ENCODE results near the gene TNFSF18.

The TNFSF18 gene

DNA sequence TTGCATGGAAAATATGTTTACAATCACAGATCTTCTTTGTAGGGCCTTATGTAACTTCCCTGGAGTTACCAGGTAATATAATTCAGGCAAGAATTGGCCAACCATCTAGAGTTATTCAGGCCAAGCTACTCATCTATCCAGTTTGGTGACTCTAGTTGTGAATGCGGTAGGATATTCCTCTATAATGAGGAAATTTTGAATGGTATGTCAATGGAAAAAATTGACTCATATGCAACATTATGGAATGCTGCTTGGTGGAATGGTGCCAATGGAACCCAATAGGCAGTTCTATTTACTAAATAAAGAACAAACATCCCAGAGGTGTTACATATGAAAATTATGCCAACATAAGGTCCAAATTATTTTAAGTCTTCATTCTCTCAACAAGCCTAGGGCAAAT lies 5.6 kb upstream of the TNFSF18 start:
- ATAC-seq (ENCODE audit: low read depth) (peak; percentile 65), DNase-seq (ENCODE audit: low spot score) (no peak)
- H3K27ac ChIP-seq (ENCODE audit: poor library complexity, severe bottlenecking): peak overlapping the region; percentile 10
- H3K9me3 ChIP-seq (ENCODE audit: severe bottlenecking): no peaks in the 10 kb centered on the region
- H3K4me1 ChIP-seq (ENCODE audit: insufficient read depth, poor library complexity, severe bottlenecking): peaks cover 32% of the 10 kb centered on the region
- H3K36me3 ChIP-seq (ENCODE audit: low read depth): no peaks in the 10 kb centered on the region
- TF ChIP-seq, protein P1, sequence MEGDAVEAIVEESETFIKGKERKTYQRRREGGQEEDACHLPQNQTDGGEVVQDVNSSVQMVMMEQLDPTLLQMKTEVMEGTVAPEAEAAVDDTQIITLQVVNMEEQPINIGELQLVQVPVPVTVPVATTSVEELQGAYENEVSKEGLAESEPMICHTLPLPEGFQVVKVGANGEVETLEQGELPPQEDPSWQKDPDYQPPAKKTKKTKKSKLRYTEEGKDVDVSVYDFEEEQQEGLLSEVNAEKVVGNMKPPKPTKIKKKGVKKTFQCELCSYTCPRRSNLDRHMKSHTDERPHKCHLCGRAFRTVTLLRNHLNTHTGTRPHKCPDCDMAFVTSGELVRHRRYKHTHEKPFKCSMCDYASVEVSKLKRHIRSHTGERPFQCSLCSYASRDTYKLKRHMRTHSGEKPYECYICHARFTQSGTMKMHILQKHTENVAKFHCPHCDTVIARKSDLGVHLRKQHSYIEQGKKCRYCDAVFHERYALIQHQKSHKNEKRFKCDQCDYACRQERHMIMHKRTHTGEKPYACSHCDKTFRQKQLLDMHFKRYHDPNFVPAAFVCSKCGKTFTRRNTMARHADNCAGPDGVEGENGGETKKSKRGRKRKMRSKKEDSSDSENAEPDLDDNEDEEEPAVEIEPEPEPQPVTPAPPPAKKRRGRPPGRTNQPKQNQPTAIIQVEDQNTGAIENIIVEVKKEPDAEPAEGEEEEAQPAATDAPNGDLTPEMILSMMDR (IDR thresholded peaks at IDR 0.05; ENCODE audit: poor library complexity, severe bottlenecking): no peak
- H3K27me3 ChIP-seq (ENCODE audit: insufficient read depth, poor library complexity, severe bottlenecking): no peaks in the 10 kb centered on the region
- H3K4me3 ChIP-seq (ENCODE audit: severe bottlenecking): no peak overlapping the region

DNA sequence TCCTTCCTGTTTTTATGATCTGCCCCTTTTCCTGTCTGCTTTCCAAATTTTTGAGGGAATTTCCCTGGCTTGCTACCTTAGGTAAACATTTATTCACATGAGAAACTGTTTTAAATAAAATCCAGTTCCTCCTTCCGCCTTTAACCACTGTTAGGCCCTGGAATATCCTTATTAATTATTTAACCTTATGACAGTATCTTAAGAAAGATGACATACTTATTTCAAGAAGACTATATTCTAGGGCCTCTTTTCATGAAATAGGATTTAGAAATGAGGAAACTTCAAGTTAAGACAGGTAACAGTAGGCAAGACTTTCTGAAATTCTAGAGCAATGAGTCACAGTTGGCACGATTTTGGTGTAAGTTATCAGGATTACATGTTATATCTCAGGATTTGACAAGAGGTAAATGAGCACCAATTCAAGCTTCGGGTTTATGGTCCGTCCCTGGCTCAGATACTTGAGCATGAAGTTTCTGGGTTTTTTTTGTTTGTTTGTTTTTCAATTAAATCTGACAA lies 2.0 kb upstream of the TNFSF18 start:
- H3K27ac ChIP-seq (ENCODE audit: poor library complexity, severe bottlenecking): peak overlapping the region; percentile 96
- peaks cover 57% of the 10 kb centered on the region for H3K4me1 ChIP-seq (ENCODE audit: insufficient read depth, poor library complexity, severe bottlenecking)
- TF ChIP-seq, protein P1 (IDR thresholded peaks at IDR 0.05; ENCODE audit: poor library complexity, severe bottlenecking): no peak

DNA sequence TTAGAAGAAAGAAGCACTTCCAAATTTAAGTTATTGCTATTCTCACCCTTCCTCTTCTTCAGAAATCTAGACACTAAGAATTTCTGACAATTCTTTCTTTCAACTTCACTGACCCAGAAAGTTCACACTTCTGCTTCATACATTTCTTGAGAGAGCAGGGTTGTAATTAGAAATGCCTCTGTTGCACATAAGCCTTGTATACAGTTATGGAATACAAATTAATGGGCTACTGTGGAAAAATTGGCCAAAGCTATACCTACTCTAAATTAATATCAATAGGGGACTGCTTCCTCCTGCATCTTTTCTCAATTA lies 1.5 kb downstream of the TNFSF18 start:
- TF ChIP-seq, protein P1 (IDR thresholded peaks at IDR 0.05; ENCODE audit: poor library complexity, severe bottlenecking): no peak
- H3K27me3 ChIP-seq (ENCODE audit: insufficient read depth, poor library complexity, severe bottlenecking): no peaks in the 10 kb centered on the region
- H3K4me3 ChIP-seq (ENCODE audit: severe bottlenecking): no peak overlapping the region
- ATAC-seq (ENCODE audit: low read depth) (no peak), DNase-seq (ENCODE audit: low spot score) (no peak)
- H3K9me3 ChIP-seq (ENCODE audit: severe bottlenecking): no peaks in the 10 kb centered on the region
- peak overlapping the region; percentile 32 for H3K27ac ChIP-seq (ENCODE audit: poor library complexity, severe bottlenecking)
- peaks cover 42% of the 10 kb centered on the region for H3K4me1 ChIP-seq (ENCODE audit: insufficient read depth, poor library complexity, severe bottlenecking)
- H3K36me3 ChIP-seq (ENCODE audit: low read depth): no peaks in the 10 kb centered on the region

More for the DNA sequence above, 2.0 kb upstream of the TNFSF18 start:
- Histone ChIP-seq H3K27me3 (ENCODE audit: insufficient read depth, poor library complexity, severe bottlenecking) (no peaks in the 10 kb centered on the region), H3K9me3 (ENCODE audit: severe bottlenecking) (no peaks in the 10 kb centered on the region), H3K36me3 (ENCODE audit: low read depth) (no peaks in the 10 kb centered on the region), H3K4me3 (ENCODE audit: severe bottlenecking) (no peak overlapping the region)
- ATAC-seq (ENCODE audit: low read depth) (peak; percentile 78), DNase-seq (ENCODE audit: low spot score) (no peak)

DNA sequence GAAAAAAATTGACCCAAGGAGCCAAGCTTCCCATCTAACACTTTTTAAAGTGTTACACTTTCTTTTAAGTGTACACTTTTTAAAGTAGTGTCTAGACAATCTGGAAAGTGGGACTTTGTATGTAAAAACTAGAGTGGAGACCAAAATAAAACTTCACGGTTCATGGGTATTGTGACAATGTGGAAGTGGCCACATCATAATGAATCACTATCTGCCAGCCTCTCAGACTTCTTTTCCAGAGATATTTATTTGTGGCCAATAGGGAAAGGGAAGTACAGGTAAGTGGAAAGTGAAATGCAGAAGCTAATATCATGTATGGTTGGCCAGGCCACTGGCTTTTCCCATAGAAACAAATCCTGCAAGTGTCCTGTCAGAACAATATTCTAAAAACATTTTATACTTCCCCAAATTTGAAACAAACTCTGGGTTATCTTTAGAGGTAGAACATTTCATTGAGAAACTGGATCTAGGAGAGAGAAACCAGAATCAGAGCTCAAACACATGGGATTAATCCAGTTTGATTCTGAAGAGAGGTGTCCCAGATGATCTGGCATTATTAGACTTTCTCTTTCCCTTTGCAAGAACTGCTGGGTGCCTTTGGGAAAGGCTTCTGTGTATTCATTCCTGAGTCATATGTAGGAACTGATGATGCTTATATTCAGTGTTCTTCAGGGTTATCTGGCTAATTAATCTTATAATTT lies 2.0 kb downstream of the TNFSF18 start:
- Histone ChIP-seq H3K36me3 (ENCODE audit: low read depth) (no peaks in the 10 kb centered on the region), H3K4me3 (ENCODE audit: severe bottlenecking) (no peak overlapping the region), H3K4me1 (ENCODE audit: insufficient read depth, poor library complexity, severe bottlenecking) (peaks cover 42% of the 10 kb centered on the region), H3K27me3 (ENCODE audit: insufficient read depth, poor library complexity, severe bottlenecking) (no peaks in the 10 kb centered on the region), H3K9me3 (ENCODE audit: severe bottlenecking) (no peaks in the 10 kb centered on the region), H3K27ac (ENCODE audit: poor library complexity, severe bottlenecking) (peak overlapping the region; percentile 32)
- peak; percentile 57 for ATAC-seq (ENCODE audit: low read depth)
- DNase-seq (ENCODE audit: low spot score): no peak
- TF ChIP-seq, protein P1 (IDR thresholded peaks at IDR 0.05; ENCODE audit: poor library complexity, severe bottlenecking): no peak

DNA sequence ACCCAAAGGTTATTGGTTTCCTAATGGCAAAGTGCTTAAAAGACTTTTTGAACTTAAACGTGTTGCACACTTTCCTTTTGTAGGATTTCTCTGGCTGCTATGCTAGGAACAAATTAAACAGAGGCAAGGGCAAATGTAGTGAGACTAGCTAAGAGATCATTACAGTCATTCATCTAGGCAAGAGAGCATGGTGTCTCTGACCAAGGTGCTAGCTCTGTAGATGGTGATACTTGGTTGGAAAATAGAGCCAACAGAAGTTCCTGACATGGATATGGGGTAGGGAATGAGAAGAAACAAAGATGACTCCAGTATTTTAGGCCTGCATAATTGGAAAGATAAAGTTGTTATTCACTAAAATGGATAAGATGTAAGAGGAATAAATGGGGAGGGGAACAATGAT lies 6.1 kb downstream of the TNFSF18 start:
- peaks cover 26% of the 10 kb centered on the region for H3K4me1 ChIP-seq (ENCODE audit: insufficient read depth, poor library complexity, severe bottlenecking)
- DNase-seq (ENCODE audit: low spot score) (no peak), ATAC-seq (ENCODE audit: low read depth) (no peak)
- H3K9me3 ChIP-seq (ENCODE audit: severe bottlenecking): no peaks in the 10 kb centered on the region
- H3K27ac ChIP-seq (ENCODE audit: poor library complexity, severe bottlenecking): no peak overlapping the region
- TF ChIP-seq, protein P1 (IDR thresholded peaks at IDR 0.05; ENCODE audit: poor library complexity, severe bottlenecking): no peak
- no peak overlapping the region for H3K4me3 ChIP-seq (ENCODE audit: severe bottlenecking)
- H3K36me3 ChIP-seq (ENCODE audit: low read depth): no peaks in the 10 kb centered on the region
- H3K27me3 ChIP-seq (ENCODE audit: insufficient read depth, poor library complexity, severe bottlenecking): no peaks in the 10 kb centered on the region
